Tibial nerve (tissue), 4 donors: ENCODE results near the gene PRMT2. TPM values are rescaled to one million over a fixed set of nuclear protein-coding genes. Genes with fewer than 3 reads are reported as not detected.

Source experiments
- DNase-seq, 2 donors: peaks; one replicate each; pipeline ENCODE4 v3.0.0-alpha.2; 2019; ENCODE audit warnings: low spot score in 2 of 2
- H3K27ac ChIP-seq, 4 donors: fragments of 200-600 bp; sonication (generic) in 3 of 4; one replicate each; pipeline ENCODE4 v1.5.1; 2017 to 2019; ENCODE audit warnings: mild to moderate bottlenecking in 1 of 4
- H3K27me3 ChIP-seq, 2 donors: fragments of 200-600 bp; sonication (generic) in 1 of 2; one replicate each; pipeline versions ENCODE4 v1.5.1 to v1.6.0; 2017 to 2019
- H3K36me3 ChIP-seq, 3 donors: fragments of 200-600 bp; sonication (generic); one replicate each; pipeline ENCODE4 v1.5.1; 2018 to 2019
- H3K4me1 ChIP-seq, 4 donors: fragments of 200-600 bp; sonication (generic) in 3 of 4; one replicate each; pipeline ENCODE4 v1.5.1; 2017 to 2019
- H3K4me3 ChIP-seq, 4 donors: fragments of 200-600 bp; sonication (generic) in 3 of 4; one replicate each; pipeline ENCODE4 v1.5.1; 2017 to 2019; ENCODE audit warnings: mild to moderate bottlenecking in 1 of 4, moderate library complexity in 1 of 4
- H3K9me3 ChIP-seq, 4 donors: fragments of 200-600 bp; sonication (generic) in 3 of 4; one replicate each; pipeline ENCODE4 v1.5.1; 2017 to 2019
- CTCF ChIP-seq, 5 experiments: fragments of 200-600 bp in 3 of 5; fragments of 450-650 bp in 2 of 5; sonication (generic) in 3 of 5; IDR thresholded peaks; one replicate each; pipeline ENCODE4 v1.5.1; 2016 to 2019; ENCODE audit warnings: antibody characterized with exemption in 5 of 5, mild to moderate bottlenecking in 3 of 5, moderate library complexity in 2 of 5
- EP300 ChIP-seq, 2 donors: sonication (generic); formaldehyde crosslinking; IDR thresholded peaks; one replicate each; pipeline ENCODE4 v1.6.1; 2017; ENCODE audit warnings: antibody characterized with exemption in 2 of 2, mild to moderate bottlenecking in 1 of 2
- POLR2A ChIP-seq, 2 donors: fragments of 450-650 bp; IDR thresholded peaks; one replicate each; pipeline ENCODE4 v1.6.1; 2017; ENCODE audit warnings: antibody characterized with exemption in 2 of 2, mild to moderate bottlenecking in 2 of 2, moderate library complexity in 2 of 2
- WGBS, 2 donors: methylation state at CpG; one replicate each; pipeline ENCODE4 v1.1.5; 2018; 5-methylcytosine and 5-hydroxymethylcytosine counted together
- total RNA-seq, 4 donors: library from RNA; depleted of rRNA; stranded (reverse); fragments of >200 nt; gene quantifications; one replicate each; pipeline ENCODE4 v1.1.0, GENCODE V29; 2016

PRMT2 gene
- total RNA-seq, 4 donors from 2014 or later, result 104 to 132 (median 115) TPM

DNA sequence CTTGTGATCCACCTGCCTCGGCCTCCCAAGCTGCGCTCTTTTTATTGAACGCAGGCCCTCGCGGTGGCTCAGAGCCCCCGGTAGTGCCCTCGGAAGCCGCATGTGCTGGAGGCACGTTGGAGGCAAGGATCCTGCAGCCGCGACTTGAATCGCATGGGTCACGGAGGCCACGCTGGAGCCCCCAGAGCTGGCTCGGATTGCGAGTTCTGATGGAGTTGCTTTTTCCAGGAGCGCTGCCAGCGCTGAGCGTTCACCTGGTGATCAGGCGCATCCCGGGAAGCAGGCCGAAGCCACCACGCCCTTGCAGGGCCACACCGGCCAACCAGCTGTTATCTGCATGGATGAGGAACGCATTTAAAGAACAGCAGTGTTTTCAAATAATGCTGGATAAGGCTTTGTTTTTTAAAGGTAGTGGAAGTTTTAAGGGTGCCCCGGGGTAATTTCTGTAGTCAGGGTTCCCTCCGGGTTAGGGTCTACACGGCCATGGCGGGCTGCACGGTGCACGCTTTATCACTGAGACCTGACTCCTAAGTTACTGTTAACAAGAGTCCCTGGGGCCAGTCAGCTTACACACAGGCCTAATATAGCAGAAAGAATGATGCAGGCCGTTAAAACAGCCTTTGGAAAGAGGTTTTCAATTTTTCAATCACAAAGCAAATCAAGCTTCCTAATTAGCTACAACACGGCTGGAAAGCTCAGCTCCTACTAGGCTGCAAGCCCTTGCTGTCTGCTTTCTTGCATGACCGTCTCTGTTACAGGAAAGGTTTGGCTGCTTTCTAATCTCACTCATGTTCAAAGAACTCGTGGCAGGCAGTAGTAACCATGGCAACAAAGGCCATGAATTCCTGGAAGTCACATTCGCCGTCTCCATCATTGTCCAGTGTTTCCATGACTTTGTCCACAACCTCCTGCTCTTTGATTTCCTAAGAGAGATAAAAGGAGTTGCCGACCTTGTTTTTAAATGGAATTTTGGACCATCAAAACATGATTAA, 36.6 kb upstream of the PRMT2 start:
- Histone ChIP-seq H3K4me1 (peaks cover 0 to 56% (median 4%) of the 10 kb centered on the region in 4 donors), H3K4me3 (no peak overlapping the region), H3K27ac (peak overlapping the region in 2 of 4 donors; percentile 82 to 83), H3K9me3 (peaks cover 0 to 11% (median 0%) of the 10 kb centered on the region in 4 donors), H3K36me3 (peaks cover 0 to 17% (median 0%) of the 10 kb centered on the region in 3 donors), H3K27me3 (no peaks in the 10 kb centered on the region)
- TF ChIP-seq POLR2A (IDR thresholded peaks at IDR 0.05), result no peak
- TF ChIP-seq EP300 (IDR thresholded peaks at IDR 0.05), result peak in 1 of 2 donors; percentile 64
- peak in 1 of 2 donors; percentile 33 for DNase-seq
- 59 to 65% methylated on average over 35 to 37 of the region's 38 CpGs for WGBS, 2 donors

GRCh38 chr21:46600305-46600704, 35.2 kb upstream of the PRMT2 start:
- H3K36me3 ChIP-seq, result peaks cover 0 to 17% (median 0%) of the 10 kb centered on the region in 3 donors
- DNase-seq, result no peak
- H3K4me1 ChIP-seq, result peaks cover 0 to 56% (median 5%) of the 10 kb centered on the region in 4 donors
- no peak for TF ChIP-seq EP300 (IDR thresholded peaks at IDR 0.05)
- TF ChIP-seq CTCF (IDR thresholded peaks at IDR 0.05), result no peak
- no peak for TF ChIP-seq POLR2A (IDR thresholded peaks at IDR 0.05)
- H3K27ac ChIP-seq, result peak overlapping the region in 2 of 4 donors; percentile 82 to 83
- H3K4me3 ChIP-seq, result peak overlapping the region in 1 of 4 donors; percentile 54
- 61 to 71% methylated on average over 5 of the region's 5 CpGs for WGBS, 2 donors
- H3K9me3 ChIP-seq, result no peaks in the 10 kb centered on the region
- H3K27me3 ChIP-seq, result no peaks in the 10 kb centered on the region

DNA sequence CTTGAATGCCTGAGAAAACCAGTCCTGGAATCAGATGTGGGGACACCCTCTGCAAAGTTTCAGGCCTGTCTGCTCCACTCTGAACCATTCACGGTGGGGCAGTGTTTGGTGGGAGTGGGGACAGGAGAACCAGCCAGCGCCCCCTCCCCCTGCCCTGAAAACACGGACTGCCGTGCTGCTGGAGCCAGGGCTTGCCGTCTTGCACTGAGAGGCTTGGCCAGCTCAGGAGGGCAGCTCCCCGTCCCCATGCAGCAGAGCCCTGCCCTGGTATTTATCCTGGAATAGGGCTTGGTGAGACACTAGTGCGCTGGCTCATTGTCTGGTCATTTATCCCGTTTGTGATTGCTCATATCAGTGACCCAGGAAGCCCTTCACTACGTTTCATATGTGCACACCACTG, 34.5 kb upstream of the PRMT2 start:
- 36 to 57% methylated on average over 9 of the region's 9 CpGs for WGBS, 2 donors
- Histone ChIP-seq H3K4me1 (peaks cover 0 to 58% (median 12%) of the 10 kb centered on the region in 4 donors), H3K9me3 (no peaks in the 10 kb centered on the region), H3K36me3 (peaks cover 0 to 17% (median 0%) of the 10 kb centered on the region in 3 donors), H3K27me3 (no peaks in the 10 kb centered on the region), H3K4me3 (peak overlapping the region in 3 of 4 donors; percentile 19 to 54 (median 38)), H3K27ac (peak overlapping the region in 3 of 4 donors; percentile 32 to 93 (median 82))
- DNase-seq, result no peak
- no peak for TF ChIP-seq POLR2A (IDR thresholded peaks at IDR 0.05)
- no peak for TF ChIP-seq EP300 (IDR thresholded peaks at IDR 0.05)
- TF ChIP-seq CTCF (IDR thresholded peaks at IDR 0.05), result no peak

- no peak for DNase-seq
- Histone ChIP-seq H3K9me3 (no peaks in the 10 kb centered on the region), H3K36me3 (peaks cover 0 to 14% (median 0%) of the 10 kb centered on the region in 3 donors), H3K4me1 (peaks cover 0 to 58% (median 25%) of the 10 kb centered on the region in 4 donors), H3K4me3 (peak overlapping the region; percentile 38 to 54 (median 44)), H3K27me3 (no peaks in the 10 kb centered on the region), H3K27ac (peak overlapping the region in 3 of 4 donors; percentile 68 to 93 (median 82))
- no peak for TF ChIP-seq POLR2A (IDR thresholded peaks at IDR 0.05)
- TF ChIP-seq EP300 (IDR thresholded peaks at IDR 0.05), result no peak
- no peak for TF ChIP-seq CTCF (IDR thresholded peaks at IDR 0.05)
- 27 to 33% methylated on average over 9 of the region's 9 CpGs for WGBS, 2 donors
These were observed 32.2 kb upstream of the PRMT2 start for GRCh38 chr21:46603228-46603627.

GRCh38 chr21:46604329-46604974, 31.0 kb upstream of the PRMT2 start:
- Histone ChIP-seq H3K4me3 (peak overlapping the region; percentile 38 to 54 (median 44)), H3K9me3 (no peaks in the 10 kb centered on the region)
- 41 to 42% methylated on average over 9 of the region's 9 CpGs for WGBS, 2 donors

More at GRCh38 chr21:46604329-46604974, 31.0 kb upstream of the PRMT2 start:
- no peak for TF ChIP-seq EP300 (IDR thresholded peaks at IDR 0.05)
- no peak for TF ChIP-seq CTCF (IDR thresholded peaks at IDR 0.05)
- TF ChIP-seq POLR2A (IDR thresholded peaks at IDR 0.05), result no peak
- Histone ChIP-seq H3K36me3 (peaks cover 0 to 8% (median 0%) of the 10 kb centered on the region in 3 donors), H3K4me1 (peaks cover 0 to 56% (median 26%) of the 10 kb centered on the region in 4 donors), H3K27me3 (no peaks in the 10 kb centered on the region), H3K27ac (peak overlapping the region; percentile 35 to 93 (median 75))
- no peak for DNase-seq
